Sigmoid colon (tissue), 4 donors: ENCODE data around the gene SSBP3.

ENCODE experiments used
- EP300 ChIP-seq, 4 donors: sonication (generic); formaldehyde crosslinking; IDR thresholded peaks; one replicate each; pipeline ENCODE4 v1.6.1; 2017; ENCODE audit warnings: antibody characterized with exemption in 4 of 4
- POLR2A ChIP-seq, 2 donors: fragments of 450-650 bp; IDR thresholded peaks; one replicate each; pipeline ENCODE4 v1.6.1; 2016; ENCODE audit warnings: antibody characterized with exemption in 2 of 2, mild to moderate bottlenecking in 2 of 2, moderate library complexity in 2 of 2
- POLR2AphosphoS5 ChIP-seq, 4 donors: sonication (generic); formaldehyde crosslinking; IDR thresholded peaks; one replicate each; pipeline ENCODE4 v1.6.1; 2017; ENCODE audit warnings: antibody characterized with exemption in 4 of 4
- TF ChIP-seq, protein P1 (sequence below), 4 experiments: fragments of 450-650 bp in 3 of 4; fragments of 200-600 bp in 1 of 4; IDR thresholded peaks; one replicate each; pipeline ENCODE4 v1.5.1; 2016 to 2019; ENCODE audit warnings: antibody characterized with exemption in 4 of 4, mild to moderate bottlenecking in 3 of 4, moderate library complexity in 2 of 4

GRCh38 chr1:54267815-54268761 is 138.1 kb downstream of the SSBP3 start:
- TF ChIP-seq, protein P1, sequence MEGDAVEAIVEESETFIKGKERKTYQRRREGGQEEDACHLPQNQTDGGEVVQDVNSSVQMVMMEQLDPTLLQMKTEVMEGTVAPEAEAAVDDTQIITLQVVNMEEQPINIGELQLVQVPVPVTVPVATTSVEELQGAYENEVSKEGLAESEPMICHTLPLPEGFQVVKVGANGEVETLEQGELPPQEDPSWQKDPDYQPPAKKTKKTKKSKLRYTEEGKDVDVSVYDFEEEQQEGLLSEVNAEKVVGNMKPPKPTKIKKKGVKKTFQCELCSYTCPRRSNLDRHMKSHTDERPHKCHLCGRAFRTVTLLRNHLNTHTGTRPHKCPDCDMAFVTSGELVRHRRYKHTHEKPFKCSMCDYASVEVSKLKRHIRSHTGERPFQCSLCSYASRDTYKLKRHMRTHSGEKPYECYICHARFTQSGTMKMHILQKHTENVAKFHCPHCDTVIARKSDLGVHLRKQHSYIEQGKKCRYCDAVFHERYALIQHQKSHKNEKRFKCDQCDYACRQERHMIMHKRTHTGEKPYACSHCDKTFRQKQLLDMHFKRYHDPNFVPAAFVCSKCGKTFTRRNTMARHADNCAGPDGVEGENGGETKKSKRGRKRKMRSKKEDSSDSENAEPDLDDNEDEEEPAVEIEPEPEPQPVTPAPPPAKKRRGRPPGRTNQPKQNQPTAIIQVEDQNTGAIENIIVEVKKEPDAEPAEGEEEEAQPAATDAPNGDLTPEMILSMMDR (IDR thresholded peaks at IDR 0.05) = no peak
- TF ChIP-seq POLR2A (IDR thresholded peaks at IDR 0.05) (no peak), EP300 (IDR thresholded peaks at IDR 0.05) (no peak), POLR2AphosphoS5 (IDR thresholded peaks at IDR 0.05) (no peak)
